ENCODE measurements around the gene TAAR2. TPM values are rescaled to one million over a fixed set of nuclear protein-coding genes. Genes with fewer than 3 reads are reported as not detected.

The TAAR2 gene
- total and polyA plus RNA-seq, 2 donors (not counting 1 experiment from before 2014, with no cell fraction given), result not detected

GRCh38 chr6:132616677-132617076, 7.4 kb downstream of the TAAR2 start:
- H3K4me3 Mint-ChIP-seq, result no peak overlapping the region
- Histone ChIP-seq H3K9me3 (ENCODE audit: control extremely low read depth in 1 of 3, control insufficient read depth in 2 of 3, insufficient read depth in 1 of 3, low read length in 2 of 3) (no peaks in the 10 kb centered on the region), H3K36me3 (replicated peaks in 1 of 2; ENCODE audit: control extremely low read depth in 1 of 2, control insufficient read depth in 1 of 2, extremely low read depth in 1 of 2, insufficient read depth in 2 of 2, low read length in 1 of 2) (no peaks in the 10 kb centered on the region), H3K4me2 (replicated peaks; ENCODE audit: low read depth, low read length, poor library complexity, severe bottlenecking) (no peak overlapping the region), H3K27me3 (replicated peaks in 1 of 4; ENCODE audit: control extremely low read depth in 1 of 4, control insufficient read depth in 3 of 4, insufficient read depth in 4 of 4, low read length in 3 of 4) (no peaks in the 10 kb centered on the region), H4K20me1 (ENCODE audit: control insufficient read depth, insufficient read depth, low read length, poor library complexity, severe bottlenecking) (no peaks in the 10 kb centered on the region), H3K9ac (ENCODE audit: low read length) (no peak overlapping the region), H3K4me3 (ENCODE audit: control extremely low read depth in 1 of 5, extremely low read depth in 1 of 5, insufficient read depth in 1 of 5, low read depth in 2 of 5, low read length in 4 of 5) (no peak overlapping the region), H3K4me1 (ENCODE audit: control insufficient read depth in 2 of 2, insufficient read depth in 2 of 2, low read length in 2 of 2) (no peaks in the 10 kb centered on the region), H2AFZ (ENCODE audit: insufficient read depth, low read depth, low read length, poor library complexity, severe bottlenecking) (peak overlapping the region; percentile 24), H3K79me2 (ENCODE audit: control insufficient read depth, insufficient read depth, low read length) (no peaks in the 10 kb centered on the region), H3K27ac (ENCODE audit: low read length in 2 of 2) (no peak overlapping the region)
- CTCF ChIA-PET, result no interaction called here
- intact Hi-C loops (cut with micrococcal nuclease), result no loop called here
- H3K27ac Mint-ChIP-seq, result no peak overlapping the region
- H3K9me3 Mint-ChIP-seq (ENCODE audit: insufficient read depth), result no peaks in the 10 kb centered on the region
- H3K4me1 Mint-ChIP-seq, result peaks cover 23% of the 10 kb centered on the region
- H3K27me3 Mint-ChIP-seq, result peaks cover 4% of the 10 kb centered on the region
- TF ChIP-seq EZH2 (IDR thresholded peaks at IDR 0.05; ENCODE audit: borderline replicate concordance, insufficient read depth, low read depth, low read length, poor library complexity, severe bottlenecking) (no peak), CTCF (IDR thresholded peaks at IDR 0.05) (no peak)
- no CpG with 5 or more reads among the region's 1 CpG for WGBS (ENCODE audit: insufficient coverage)
- DNase-seq (no peak), ATAC-seq (ENCODE audit: low read depth) (no peak)
- POLR2A ChIA-PET, result no interaction called here

GRCh38 chr6:132614554-132614953, 9.5 kb downstream of the TAAR2 start:
- intact Hi-C loops (cut with micrococcal nuclease), result no loop called here
- Histone ChIP-seq H3K4me3 (ENCODE audit: control extremely low read depth in 1 of 5, extremely low read depth in 1 of 5, insufficient read depth in 1 of 5, low read depth in 2 of 5, low read length in 4 of 5) (peak overlapping the region in 3 of 5 experiments; percentile 23 to 60 (median 55)), H3K9me3 (ENCODE audit: control extremely low read depth in 1 of 3, control insufficient read depth in 2 of 3, insufficient read depth in 1 of 3, low read length in 2 of 3) (no peaks in the 10 kb centered on the region), H3K4me1 (ENCODE audit: control insufficient read depth in 2 of 2, insufficient read depth in 2 of 2, low read length in 2 of 2) (no peaks in the 10 kb centered on the region), H3K27ac (ENCODE audit: low read length in 2 of 2) (no peak overlapping the region), H3K36me3 (replicated peaks in 1 of 2; ENCODE audit: control extremely low read depth in 1 of 2, control insufficient read depth in 1 of 2, extremely low read depth in 1 of 2, insufficient read depth in 2 of 2, low read length in 1 of 2) (no peaks in the 10 kb centered on the region), H3K4me2 (replicated peaks; ENCODE audit: low read depth, low read length, poor library complexity, severe bottlenecking) (peak overlapping the region; percentile 60), H4K20me1 (ENCODE audit: control insufficient read depth, insufficient read depth, low read length, poor library complexity, severe bottlenecking) (no peaks in the 10 kb centered on the region), H2AFZ (ENCODE audit: insufficient read depth, low read depth, low read length, poor library complexity, severe bottlenecking) (peak overlapping the region; percentile 59), H3K79me2 (ENCODE audit: control insufficient read depth, insufficient read depth, low read length) (no peaks in the 10 kb centered on the region), H3K27me3 (replicated peaks in 1 of 4; ENCODE audit: control extremely low read depth in 1 of 4, control insufficient read depth in 3 of 4, insufficient read depth in 4 of 4, low read length in 3 of 4) (no peaks in the 10 kb centered on the region), H3K9ac (ENCODE audit: low read length) (peak overlapping the region; percentile 63)
- H3K9me3 Mint-ChIP-seq (ENCODE audit: insufficient read depth), result no peaks in the 10 kb centered on the region
- WGBS (ENCODE audit: insufficient coverage), result 80% methylated on average over 1 of the region's 7 CpGs
- peak overlapping the region; percentile 55 for H3K27ac Mint-ChIP-seq
- no peaks in the 10 kb centered on the region for H3K27me3 Mint-ChIP-seq
- POLR2A ChIA-PET, result no interaction called here
- ATAC-seq (ENCODE audit: low read depth), result peak; percentile 36
- peak overlapping the region; percentile 83 for H3K4me3 Mint-ChIP-seq
- TF ChIP-seq EZH2 (IDR thresholded peaks at IDR 0.05; ENCODE audit: borderline replicate concordance, insufficient read depth, low read depth, low read length, poor library complexity, severe bottlenecking) (no peak), CTCF (IDR thresholded peaks at IDR 0.05) (no peak)
- peak; percentile 18 for DNase-seq
- H3K4me1 Mint-ChIP-seq, result peaks cover 23% of the 10 kb centered on the region
- CTCF ChIA-PET, result no interaction called here

Measured in B cell (primary cell).